Measurements from ENCODE around the gene USB1. TPM values are rescaled to one million over a fixed set of nuclear protein-coding genes. Genes with fewer than 3 reads are reported as not detected.

USB1 gene
- total and polyA plus RNA-seq, 9 donors = 8.5 to 30.7 (median 22.5) TPM

DNA sequence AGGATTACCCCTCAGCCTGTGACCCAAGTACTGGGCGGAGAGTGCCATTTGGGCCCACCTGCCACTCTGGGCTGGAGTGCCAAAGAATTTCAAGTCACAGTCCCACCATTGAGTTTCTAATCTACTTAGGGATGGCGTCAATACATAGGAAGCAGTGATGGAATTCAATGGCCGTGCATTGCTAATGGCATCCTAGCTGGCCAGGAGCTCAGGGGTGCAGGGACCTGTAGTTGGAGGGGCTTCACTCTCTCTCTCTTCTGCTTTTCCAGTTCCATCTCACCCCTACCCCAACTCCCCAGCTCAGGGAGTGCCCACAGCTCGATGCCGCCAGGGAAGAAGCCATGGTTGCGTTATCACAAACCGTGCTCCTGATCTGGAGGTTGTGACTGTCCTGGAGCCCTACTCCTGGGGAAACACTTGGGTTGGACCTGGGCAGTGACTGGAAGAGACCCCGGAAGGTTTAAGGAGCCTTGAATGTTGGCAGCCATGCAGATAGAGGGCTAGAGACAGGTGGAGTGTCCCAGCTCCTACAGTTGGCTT, 26.8 kb downstream of the USB1 start:
- intact Hi-C loops (cut with DNase I) = loop anchor here (5.0 to 10.0 kb wide), 4 partner anchors 84 to 467 kb away; partner anchors contain the start of genes CSNK2A2 (in 2 of the 4) and CFAP20 (in 1 of the 4)
- WGBS, 3 donors = 91 to 95% (median 93%) methylated on average over 8 of the region's 8 CpGs
- peaks cover 9% of the 10 kb centered on the region for H3K4me1 ChIP-seq (ENCODE audit: insufficient read depth)
- no peaks in the 10 kb centered on the region for H3K27me3 ChIP-seq
- H3K27ac ChIP-seq = no peak overlapping the region
- no peaks in the 10 kb centered on the region for H3K36me3 ChIP-seq
- H3K9me3 ChIP-seq = no peaks in the 10 kb centered on the region
- DNase-seq = no peak
- no peak for TF ChIP-seq POLR2A (IDR thresholded peaks at IDR 0.05)
- TF ChIP-seq EP300 (IDR thresholded peaks at IDR 0.05) = no peak
- TF ChIP-seq, protein P1, sequence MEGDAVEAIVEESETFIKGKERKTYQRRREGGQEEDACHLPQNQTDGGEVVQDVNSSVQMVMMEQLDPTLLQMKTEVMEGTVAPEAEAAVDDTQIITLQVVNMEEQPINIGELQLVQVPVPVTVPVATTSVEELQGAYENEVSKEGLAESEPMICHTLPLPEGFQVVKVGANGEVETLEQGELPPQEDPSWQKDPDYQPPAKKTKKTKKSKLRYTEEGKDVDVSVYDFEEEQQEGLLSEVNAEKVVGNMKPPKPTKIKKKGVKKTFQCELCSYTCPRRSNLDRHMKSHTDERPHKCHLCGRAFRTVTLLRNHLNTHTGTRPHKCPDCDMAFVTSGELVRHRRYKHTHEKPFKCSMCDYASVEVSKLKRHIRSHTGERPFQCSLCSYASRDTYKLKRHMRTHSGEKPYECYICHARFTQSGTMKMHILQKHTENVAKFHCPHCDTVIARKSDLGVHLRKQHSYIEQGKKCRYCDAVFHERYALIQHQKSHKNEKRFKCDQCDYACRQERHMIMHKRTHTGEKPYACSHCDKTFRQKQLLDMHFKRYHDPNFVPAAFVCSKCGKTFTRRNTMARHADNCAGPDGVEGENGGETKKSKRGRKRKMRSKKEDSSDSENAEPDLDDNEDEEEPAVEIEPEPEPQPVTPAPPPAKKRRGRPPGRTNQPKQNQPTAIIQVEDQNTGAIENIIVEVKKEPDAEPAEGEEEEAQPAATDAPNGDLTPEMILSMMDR (IDR thresholded peaks at IDR 0.05) = no peak
- H3K4me3 ChIP-seq = no peak overlapping the region

DNA sequence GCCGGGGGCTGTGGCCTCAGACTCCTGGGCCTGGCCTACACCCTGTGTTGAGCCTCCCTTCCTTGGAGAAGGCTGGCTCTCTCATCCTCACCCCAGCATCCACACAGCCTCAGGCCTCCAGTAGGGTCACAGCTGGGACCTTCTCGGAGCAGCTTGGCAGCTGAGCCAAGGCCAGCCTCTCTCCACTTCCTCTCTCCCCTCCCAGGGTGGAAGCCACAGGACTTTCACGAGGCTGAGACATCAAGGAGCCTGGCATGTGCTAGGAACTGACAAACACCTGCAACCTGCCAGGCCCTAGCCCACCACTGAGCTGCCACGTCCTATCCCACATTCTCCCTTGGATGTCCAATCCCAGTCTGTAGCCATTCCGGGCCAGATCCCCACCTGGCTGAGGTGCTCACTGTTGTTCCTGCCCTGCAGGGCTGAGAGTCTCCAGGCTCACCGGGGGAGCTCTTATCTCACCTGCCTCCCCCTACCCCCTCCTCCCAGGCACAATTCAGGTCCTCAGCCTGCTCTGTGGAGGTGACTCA, 27.4 kb downstream of the USB1 start:
- H3K9me3 ChIP-seq = no peaks in the 10 kb centered on the region
- intact Hi-C loops (cut with DNase I) = loop anchor here (5.0 to 10.0 kb wide), 4 partner anchors 84 to 466 kb away; partner anchors contain the start of genes CSNK2A2 (in 2 of the 4) and CFAP20 (in 1 of the 4)
- 65 to 77% (median 73%) methylated on average over 6 of the region's 6 CpGs for WGBS, 3 donors
- DNase-seq = no peak
- H3K4me1 ChIP-seq (ENCODE audit: insufficient read depth) = peaks cover 9% of the 10 kb centered on the region
- H3K4me3 ChIP-seq = no peak overlapping the region
- H3K27ac ChIP-seq = no peak overlapping the region
- no peaks in the 10 kb centered on the region for H3K36me3 ChIP-seq
- no peak for TF ChIP-seq EP300 (IDR thresholded peaks at IDR 0.05)
- no peak for TF ChIP-seq POLR2A (IDR thresholded peaks at IDR 0.05)
- TF ChIP-seq, protein P1 (IDR thresholded peaks at IDR 0.05) = no peak
- no peaks in the 10 kb centered on the region for H3K27me3 ChIP-seq

DNA sequence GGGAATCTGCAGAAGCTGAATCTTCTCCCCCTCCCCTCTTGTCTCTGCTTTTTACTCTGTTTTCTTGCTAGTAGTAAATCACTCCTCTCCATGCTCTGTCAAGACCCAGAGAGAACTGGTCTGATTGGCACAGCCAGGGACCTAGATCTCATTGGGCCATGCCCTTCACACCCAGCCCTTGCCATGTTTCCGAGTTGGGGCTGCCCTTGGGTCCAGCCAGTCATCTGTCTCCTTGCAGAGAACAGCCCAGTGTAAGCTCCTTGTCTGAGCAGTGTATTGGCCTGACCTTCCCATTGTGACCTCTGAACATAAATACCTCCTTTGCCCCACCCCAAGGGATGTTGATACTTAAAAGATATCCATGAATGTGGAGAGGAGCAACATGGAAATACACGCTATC, 28.2 kb downstream of the USB1 start:
- intact Hi-C loops (cut with DNase I) = loop anchor here (5.0 to 10.0 kb wide), 4 partner anchors 83 to 465 kb away; partner anchors contain the start of genes CSNK2A2 (in 2 of the 4) and CFAP20 (in 1 of the 4)
- Histone ChIP-seq H3K9me3 (no peaks in the 10 kb centered on the region), H3K4me1 (ENCODE audit: insufficient read depth) (peaks cover 9% of the 10 kb centered on the region), H3K27me3 (no peaks in the 10 kb centered on the region), H3K36me3 (no peaks in the 10 kb centered on the region), H3K27ac (no peak overlapping the region), H3K4me3 (no peak overlapping the region)
- DNase-seq = no peak
- WGBS, 3 donors = 87 to 91% (median 90%) methylated on average over 2 of the region's 2 CpGs
- TF ChIP-seq EP300 (IDR thresholded peaks at IDR 0.05) = no peak
- TF ChIP-seq, protein P1 (IDR thresholded peaks at IDR 0.05) = no peak
- TF ChIP-seq POLR2A (IDR thresholded peaks at IDR 0.05) = no peak

DNA sequence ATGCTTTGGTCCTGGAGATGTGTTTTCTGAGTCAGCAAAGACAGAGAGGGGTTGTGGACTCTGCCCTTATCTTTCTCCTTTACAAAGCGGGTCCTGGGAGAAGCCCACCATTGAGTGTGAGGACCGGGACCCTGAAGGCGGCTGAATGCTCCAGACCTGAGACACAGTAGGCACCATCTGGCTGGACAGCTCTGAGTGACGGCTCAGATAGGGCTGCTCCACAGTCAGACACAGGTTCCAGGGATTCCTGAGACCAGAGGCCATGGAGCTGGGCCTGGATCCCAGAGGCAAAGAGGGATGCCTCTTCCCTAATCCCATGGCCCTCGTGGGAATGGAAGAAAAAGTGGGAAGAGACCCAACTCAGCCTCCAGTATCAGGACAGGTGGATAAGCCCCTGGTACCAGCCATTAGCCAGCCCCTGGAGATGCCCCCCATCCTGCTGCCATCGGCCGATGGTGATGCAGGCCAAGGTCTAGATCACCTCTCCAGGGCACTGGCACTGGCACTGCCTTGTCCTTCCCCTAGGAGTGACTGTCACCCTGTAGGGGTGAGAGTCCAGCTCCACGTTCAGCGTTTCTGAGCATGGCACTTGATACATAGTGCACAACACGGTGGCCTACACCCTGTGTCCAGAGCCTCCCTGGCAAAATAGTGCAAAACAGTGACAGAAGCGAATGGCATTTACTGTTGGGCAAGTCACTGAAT, 29.1 kb downstream of the USB1 start:
- Histone ChIP-seq H3K4me3 (no peak overlapping the region), H3K27me3 (no peaks in the 10 kb centered on the region), H3K36me3 (no peaks in the 10 kb centered on the region), H3K9me3 (no peaks in the 10 kb centered on the region), H3K27ac (no peak overlapping the region), H3K4me1 (ENCODE audit: insufficient read depth) (peaks cover 6% of the 10 kb centered on the region)
- DNase-seq = no peak
- TF ChIP-seq, protein P1 (IDR thresholded peaks at IDR 0.05) = no peak
- TF ChIP-seq POLR2A (IDR thresholded peaks at IDR 0.05) (no peak), EP300 (IDR thresholded peaks at IDR 0.05) (no peak)
- intact Hi-C loops (cut with DNase I) = no loop called here
- WGBS, 3 donors = 84 to 90% (median 90%) methylated on average over 11 of the region's 11 CpGs
